ENCODE data around the gene IL1RL2. TPM values are rescaled to one million over a fixed set of nuclear protein-coding genes. Genes with fewer than 3 reads are reported as not detected.

Gene IL1RL2
- total and polyA plus RNA-seq, 4 donors = 0.98 to 2.0 (median 1.3) TPM

DNA sequence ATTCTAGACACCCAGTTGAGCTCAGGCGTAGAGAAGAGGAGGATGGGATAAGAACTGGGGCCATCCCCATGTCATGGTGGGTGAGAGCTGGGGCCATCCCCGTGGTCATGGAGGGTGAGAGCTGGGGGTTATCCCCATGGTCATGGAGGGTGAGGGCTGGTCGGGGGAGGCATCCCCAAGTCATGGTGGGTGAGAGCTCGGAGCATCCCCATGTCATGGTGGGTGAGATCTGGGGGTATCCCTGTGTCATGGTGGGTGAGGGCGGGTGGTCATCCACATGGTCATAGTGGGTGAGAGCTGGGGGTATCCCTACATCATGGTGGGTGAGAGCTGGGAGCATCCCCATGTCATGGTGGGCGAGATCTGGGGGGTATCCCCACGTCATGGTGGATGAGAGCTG, 52.5 kb downstream of the IL1RL2 start:
- Histone ChIP-seq H3K9ac (ENCODE audit: low read depth in 1 of 2, low read length in 2 of 2) (no peak overlapping the region), H3K4me1 (ENCODE audit: control insufficient read depth in 4 of 4, insufficient read depth in 4 of 4, low read length in 3 of 4) (peaks cover 0 to 9% (median 2%) of the 10 kb centered on the region in 4 donors), H3K9me3 (ENCODE audit: control insufficient read depth in 4 of 4, low read length in 3 of 4) (no peaks in the 10 kb centered on the region), H3K36me3 (ENCODE audit: control insufficient read depth in 4 of 4, insufficient read depth in 3 of 4, low read depth in 1 of 4, low read length in 3 of 4) (no peaks in the 10 kb centered on the region), H3K27me3 (ENCODE audit: control insufficient read depth in 4 of 4, insufficient read depth in 4 of 4, low read length in 3 of 4) (no peaks in the 10 kb centered on the region), H3K4me3 (ENCODE audit: low read depth in 1 of 3, low read length in 3 of 3) (no peak overlapping the region), H3K27ac (ENCODE audit: low read depth in 1 of 2, low read length in 2 of 2) (no peak overlapping the region)
- 97% methylated on average over 7 of the region's 7 CpGs for WGBS
- TF ChIP-seq SP1 (IDR thresholded peaks at IDR 0.05) (no peak), CTCF (IDR thresholded peaks at IDR 0.05; ENCODE audit: low read depth, low read length, missing input control) (no peak), RXRA (IDR thresholded peaks at IDR 0.05) (no peak), GABPA (IDR thresholded peaks at IDR 0.05 in 1 of 2, conservative IDR thresholded peaks at IDR 0.05 in 1 of 2) (no peak), JUND (IDR thresholded peaks at IDR 0.05) (no peak), RAD21 (IDR thresholded peaks at IDR 0.05) (no peak), HNF4A (conservative IDR thresholded peaks at IDR 0.05) (no peak), NR2F2 (IDR thresholded peaks at IDR 0.05) (no peak), TAF1 (conservative IDR thresholded peaks at IDR 0.05) (no peak), EGR1 (IDR thresholded peaks at IDR 0.05; ENCODE audit: low read depth in 2 of 2) (no peak), MAX (IDR thresholded peaks at IDR 0.05) (no peak), FOXA1 (IDR thresholded peaks at IDR 0.05) (no peak), YY1 (IDR thresholded peaks at IDR 0.05) (no peak), FOXA2 (IDR thresholded peaks at IDR 0.05) (no peak), HNF4G (IDR thresholded peaks at IDR 0.05) (no peak), REST (IDR thresholded peaks at IDR 0.05) (no peak)
- TF ChIP-seq, protein P1, sequence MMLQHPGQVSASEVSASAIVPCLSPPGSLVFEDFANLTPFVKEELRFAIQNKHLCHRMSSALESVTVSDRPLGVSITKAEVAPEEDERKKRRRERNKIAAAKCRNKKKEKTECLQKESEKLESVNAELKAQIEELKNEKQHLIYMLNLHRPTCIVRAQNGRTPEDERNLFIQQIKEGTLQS (IDR thresholded peaks at IDR 0.05) = no peak
- TF ChIP-seq, protein P2, sequence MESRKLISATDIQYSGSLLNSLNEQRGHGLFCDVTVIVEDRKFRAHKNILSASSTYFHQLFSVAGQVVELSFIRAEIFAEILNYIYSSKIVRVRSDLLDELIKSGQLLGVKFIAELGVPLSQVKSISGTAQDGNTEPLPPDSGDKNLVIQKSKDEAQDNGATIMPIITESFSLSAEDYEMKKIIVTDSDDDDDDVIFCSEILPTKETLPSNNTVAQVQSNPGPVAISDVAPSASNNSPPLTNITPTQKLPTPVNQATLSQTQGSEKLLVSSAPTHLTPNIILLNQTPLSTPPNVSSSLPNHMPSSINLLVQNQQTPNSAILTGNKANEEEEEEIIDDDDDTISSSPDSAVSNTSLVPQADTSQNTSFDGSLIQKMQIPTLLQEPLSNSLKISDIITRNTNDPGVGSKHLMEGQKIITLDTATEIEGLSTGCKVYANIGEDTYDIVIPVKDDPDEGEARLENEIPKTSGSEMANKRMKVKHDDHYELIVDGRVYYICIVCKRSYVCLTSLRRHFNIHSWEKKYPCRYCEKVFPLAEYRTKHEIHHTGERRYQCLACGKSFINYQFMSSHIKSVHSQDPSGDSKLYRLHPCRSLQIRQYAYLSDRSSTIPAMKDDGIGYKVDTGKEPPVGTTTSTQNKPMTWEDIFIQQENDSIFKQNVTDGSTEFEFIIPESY (IDR thresholded peaks at IDR 0.05) = no peak
- no peak for DNase-seq (ENCODE audit: low spot score)
